Astrocyte (in vitro differentiated cells and primary cell): Measurements from ENCODE around the gene ZBTB1.

Experiments
- EZH2 ChIP-seq: IDR thresholded peaks from 2 replicates; pipeline ENCODE4 v1.6.1; 2012; ENCODE audit warnings: mild to moderate bottlenecking, low read length, inconsistent platforms; ENCODE audit not compliant: insufficient read depth
- TF ChIP-seq, protein P1 (sequence below): IDR thresholded peaks from 2 replicates; pipeline ENCODE4 v1.5.1; 2011; ENCODE audit warnings: low read depth, mild to moderate bottlenecking, inconsistent platforms, low read length, moderate library complexity; ENCODE audit not compliant: insufficient read depth

DNA sequence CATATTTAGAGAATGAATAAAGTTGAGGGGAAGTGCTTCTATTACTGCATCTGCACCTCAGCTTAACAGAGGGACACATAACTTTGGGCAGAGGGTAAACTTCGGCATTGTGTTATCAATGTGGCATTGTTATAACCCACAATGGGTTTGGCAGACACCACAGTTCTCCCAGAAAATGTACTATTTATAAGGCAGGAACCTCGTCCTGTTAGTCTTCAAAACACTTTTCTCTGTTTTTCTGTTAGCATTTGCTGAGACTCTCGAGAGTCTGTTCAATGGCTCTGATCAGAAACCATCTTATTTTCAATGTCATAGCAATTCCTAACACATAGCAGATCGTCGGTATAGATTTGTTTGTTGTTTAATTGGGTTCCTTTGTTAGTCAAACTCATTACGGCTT, 59.1 kb downstream of the ZBTB1 start:
- no peak for TF ChIP-seq EZH2
- TF ChIP-seq, protein P1, sequence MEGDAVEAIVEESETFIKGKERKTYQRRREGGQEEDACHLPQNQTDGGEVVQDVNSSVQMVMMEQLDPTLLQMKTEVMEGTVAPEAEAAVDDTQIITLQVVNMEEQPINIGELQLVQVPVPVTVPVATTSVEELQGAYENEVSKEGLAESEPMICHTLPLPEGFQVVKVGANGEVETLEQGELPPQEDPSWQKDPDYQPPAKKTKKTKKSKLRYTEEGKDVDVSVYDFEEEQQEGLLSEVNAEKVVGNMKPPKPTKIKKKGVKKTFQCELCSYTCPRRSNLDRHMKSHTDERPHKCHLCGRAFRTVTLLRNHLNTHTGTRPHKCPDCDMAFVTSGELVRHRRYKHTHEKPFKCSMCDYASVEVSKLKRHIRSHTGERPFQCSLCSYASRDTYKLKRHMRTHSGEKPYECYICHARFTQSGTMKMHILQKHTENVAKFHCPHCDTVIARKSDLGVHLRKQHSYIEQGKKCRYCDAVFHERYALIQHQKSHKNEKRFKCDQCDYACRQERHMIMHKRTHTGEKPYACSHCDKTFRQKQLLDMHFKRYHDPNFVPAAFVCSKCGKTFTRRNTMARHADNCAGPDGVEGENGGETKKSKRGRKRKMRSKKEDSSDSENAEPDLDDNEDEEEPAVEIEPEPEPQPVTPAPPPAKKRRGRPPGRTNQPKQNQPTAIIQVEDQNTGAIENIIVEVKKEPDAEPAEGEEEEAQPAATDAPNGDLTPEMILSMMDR, result no peak
